GM18517 (cell line): Measurements from ENCODE around the gene POU2F2.

Source experiments
- ATAC-seq: cut with Tn5 transposase; IDR thresholded peaks from one replicate; pipeline ENCODE4 v1.9.1; 2021; ENCODE audit warnings: mild to moderate bottlenecking, moderate library complexity; ENCODE audit not compliant: unreplicated experiment

POU2F2 gene

GRCh38 chr19:42081584-42082203, 50.6 kb downstream of the POU2F2 start:
- no peak for ATAC-seq

- no peak for ATAC-seq
Observed at GRCh38 chr19:42080764-42081375, 51.4 kb downstream of the POU2F2 start.

DNA sequence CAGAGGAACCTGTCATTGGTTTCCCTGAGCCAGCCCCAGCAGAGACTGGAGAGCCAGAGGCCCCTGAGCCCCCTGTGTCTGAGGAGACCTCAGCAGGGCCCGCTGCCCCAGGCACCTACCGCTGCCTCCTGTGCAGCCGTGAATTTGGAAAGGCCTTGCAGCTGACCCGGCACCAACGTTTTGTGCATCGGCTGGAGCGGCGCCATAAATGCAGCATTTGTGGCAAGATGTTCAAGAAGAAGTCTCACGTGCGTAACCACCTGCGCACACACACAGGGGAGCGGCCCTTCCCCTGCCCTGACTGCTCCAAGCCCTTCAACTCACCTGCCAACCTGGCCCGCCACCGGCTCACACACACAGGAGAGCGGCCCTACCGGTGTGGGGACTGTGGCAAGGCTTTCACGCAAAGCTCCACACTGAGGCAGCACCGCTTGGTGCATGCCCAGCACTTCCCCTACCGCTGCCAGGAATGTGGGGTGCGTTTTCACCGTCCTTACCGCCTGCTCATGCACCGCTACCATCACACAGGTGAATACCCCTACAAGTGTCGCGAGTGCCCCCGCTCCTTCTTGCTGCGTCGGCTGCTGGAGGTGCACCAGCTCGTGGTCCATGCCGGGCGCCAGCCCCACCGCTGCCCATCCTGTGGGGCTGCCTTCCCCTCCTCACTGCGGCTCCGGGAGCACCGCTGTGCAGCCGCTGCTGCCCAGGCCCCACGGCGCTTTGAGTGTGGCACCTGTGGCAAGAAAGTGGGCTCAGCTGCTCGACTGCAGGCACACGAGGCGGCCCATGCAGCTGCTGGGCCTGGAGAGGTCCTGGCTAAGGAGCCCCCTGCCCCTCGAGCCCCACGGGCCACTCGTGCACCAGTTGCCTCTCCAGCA, 52.1 kb downstream of the POU2F2 start:
- ATAC-seq = no peak

DNA sequence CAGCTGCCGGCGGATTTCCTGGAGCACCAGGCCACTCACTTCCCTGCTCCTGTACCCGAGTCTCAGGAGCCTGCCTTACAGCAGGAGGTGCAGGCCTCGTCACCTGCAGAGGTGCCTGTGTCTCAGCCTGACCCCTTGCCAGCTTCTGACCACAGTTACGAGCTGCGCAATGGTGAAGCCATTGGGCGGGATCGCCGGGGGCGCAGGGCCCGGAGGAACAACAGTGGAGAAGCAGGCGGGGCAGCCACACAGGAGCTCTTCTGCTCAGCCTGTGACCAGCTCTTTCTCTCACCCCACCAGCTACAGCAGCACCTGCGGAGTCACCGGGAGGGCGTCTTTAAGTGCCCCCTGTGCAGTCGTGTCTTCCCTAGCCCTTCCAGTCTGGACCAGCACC, 53.0 kb downstream of the POU2F2 start:
- ATAC-seq = no peak

DNA sequence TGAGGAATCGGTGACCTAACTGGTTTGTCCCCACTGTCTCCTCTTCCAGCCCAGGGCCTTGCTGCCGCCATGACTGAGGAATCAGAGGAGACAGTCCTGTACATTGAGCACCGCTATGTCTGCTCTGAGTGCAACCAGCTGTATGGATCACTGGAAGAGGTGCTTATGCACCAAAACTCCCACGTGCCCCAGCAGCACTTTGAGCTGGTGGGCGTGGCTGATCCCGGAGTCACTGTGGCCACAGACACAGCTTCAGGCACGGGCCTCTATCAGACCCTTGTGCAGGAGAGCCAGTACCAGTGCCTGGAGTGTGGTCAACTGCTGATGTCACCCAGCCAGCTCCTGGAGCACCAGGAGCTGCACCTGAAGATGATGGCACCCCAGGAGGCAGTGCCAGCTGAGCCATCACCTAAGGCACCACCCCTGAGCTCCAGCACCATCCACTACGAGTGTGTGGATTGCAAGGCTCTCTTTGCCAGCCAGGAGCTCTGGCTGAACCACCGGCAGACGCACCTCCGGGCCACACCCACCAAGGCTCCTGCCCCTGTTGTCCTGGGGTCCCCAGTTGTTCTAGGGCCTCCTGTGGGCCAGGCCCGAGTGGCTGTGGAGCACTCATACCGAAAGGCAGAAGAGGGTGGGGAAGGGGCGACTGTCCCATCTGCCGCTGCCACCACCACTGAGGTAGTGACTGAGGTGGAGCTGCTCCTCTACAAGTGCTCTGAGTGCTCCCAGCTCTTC, 53.5 kb downstream of the POU2F2 start:
- no peak for ATAC-seq

DNA sequence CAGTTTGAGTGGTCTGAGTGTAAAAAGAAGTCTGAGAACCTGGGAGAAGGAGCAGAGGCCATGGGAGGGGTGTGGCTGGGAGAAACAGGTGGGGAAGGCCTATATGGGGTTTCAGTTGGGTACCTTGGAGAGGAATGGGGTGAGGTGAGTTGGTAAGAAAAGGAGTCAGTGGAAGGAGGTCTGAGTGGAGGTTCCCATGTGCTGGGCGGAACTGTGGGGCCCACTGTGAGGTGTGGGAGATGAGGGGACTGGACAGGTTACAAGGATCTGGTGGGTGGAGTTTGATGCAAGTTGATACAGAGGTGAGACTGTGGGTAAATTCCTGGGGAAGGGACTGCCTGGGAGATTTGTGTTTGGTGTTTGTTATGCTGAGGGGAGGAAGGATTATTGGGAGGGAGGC, 54.2 kb downstream of the POU2F2 start:
- no peak for ATAC-seq

GRCh38 chr19:42076380-42076944, 55.8 kb downstream of the POU2F2 start:
- ATAC-seq = no peak

GRCh38 chr19:42075616-42076379, 56.4 kb downstream of the POU2F2 start, which contains the start of gene ZNF574:
Gene ZNF574, plus strand, starts transcription at chr19:42076166. Its CDS starts 2,441 bp downstream, at chr19:42078607.
- peak; percentile 96 for ATAC-seq

GRCh38 chr19:42075364-42075615, 57.0 kb downstream of the POU2F2 start:
- no peak for ATAC-seq

- ATAC-seq = no peak
Observed at GRCh38 chr19:42074513-42075363, 57.5 kb downstream of the POU2F2 start.

DNA sequence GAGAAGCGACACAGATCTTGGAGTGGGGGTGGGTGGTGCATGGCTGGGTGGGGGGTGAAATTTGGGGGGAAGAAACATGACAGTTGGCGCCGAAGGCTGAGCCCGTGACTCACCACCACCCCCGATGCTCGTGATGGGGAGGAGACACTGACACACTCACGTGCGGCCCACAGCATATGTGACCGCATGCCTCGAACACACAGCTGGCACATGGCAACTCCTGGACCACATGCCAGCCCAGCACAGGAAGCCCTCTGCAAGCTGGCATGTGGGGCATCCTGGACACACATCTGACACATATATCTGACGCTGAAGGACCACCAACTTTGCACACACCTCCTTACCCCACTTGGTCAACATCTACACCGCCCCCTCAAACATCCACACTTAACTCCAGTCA, 61.0 kb downstream of the POU2F2 start:
- ATAC-seq = no peak

GRCh38 chr19:42069619-42070351, 62.5 kb downstream of the POU2F2 start, which contains the start of gene GRIK5:
Gene GRIK5, minus strand, starts transcription at chr19:42070206. Its CDS starts 4,436 bp downstream, at chr19:42065770.
- ATAC-seq = no peak

DNA sequence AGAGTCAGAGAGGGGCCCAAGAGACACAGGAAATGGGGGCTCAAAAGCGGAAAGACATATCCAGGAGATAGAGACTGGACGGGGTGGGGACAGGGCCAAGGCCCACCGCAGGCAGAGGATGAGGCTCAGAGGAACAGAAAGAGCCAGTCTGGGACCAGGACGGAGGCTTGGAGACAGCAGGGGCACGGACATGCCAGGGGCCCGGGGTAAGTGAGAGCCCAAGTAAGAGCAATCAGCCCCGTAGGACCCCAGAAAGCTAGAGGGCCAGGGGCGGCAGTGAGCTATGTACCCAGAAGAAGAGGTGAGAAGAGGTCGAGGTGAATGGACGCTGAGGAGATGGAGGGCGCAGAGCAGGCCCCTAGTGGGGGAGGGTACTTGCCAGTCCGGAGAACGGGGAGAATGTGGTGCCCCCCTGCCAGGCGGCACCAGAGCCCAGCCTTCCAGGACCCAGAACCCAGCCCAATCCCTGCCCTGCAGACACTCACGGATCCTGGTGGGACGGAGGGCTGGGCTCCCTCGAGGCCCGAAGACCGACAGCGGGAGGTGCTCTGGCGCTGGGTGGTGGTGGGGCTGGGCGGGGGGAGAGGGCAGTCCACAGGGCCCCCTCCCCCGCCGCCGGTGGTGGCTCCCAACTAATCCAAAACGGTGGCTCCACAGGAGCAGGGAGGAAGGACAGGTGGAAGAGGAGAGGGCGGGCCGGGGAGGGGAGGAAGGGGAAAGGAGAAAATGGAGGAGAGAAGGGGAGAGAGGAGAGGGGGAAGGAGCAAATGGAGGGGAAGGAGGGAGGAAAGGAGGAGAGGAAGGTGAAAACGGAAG, 63.3 kb downstream of the POU2F2 start:
- no peak for ATAC-seq

DNA sequence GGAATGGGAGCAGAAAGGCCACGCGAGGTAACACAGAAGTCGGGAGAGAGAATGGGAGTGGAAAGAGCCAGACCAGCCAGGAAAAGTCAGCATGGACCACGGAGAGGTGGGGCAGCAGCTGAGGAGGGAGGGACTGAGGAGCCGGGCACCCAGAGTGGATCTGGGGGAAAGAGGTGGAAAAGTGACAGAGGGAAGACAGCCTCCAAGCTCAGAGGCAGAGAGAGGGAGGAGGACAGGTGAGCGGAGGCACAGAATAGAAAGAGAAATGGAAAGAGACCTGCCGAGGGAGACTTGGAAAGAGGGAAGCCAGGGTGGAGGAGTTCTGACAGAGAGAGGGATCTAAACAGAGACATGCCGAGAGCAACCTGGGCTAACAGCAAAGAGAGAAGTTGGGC, 63.9 kb downstream of the POU2F2 start:
- ATAC-seq = no peak

GRCh38 chr19:42067315-42067888, 64.8 kb downstream of the POU2F2 start:
- no peak for ATAC-seq

- ATAC-seq = no peak
Observed at GRCh38 chr19:42066075-42066754, 66.0 kb downstream of the POU2F2 start.

DNA sequence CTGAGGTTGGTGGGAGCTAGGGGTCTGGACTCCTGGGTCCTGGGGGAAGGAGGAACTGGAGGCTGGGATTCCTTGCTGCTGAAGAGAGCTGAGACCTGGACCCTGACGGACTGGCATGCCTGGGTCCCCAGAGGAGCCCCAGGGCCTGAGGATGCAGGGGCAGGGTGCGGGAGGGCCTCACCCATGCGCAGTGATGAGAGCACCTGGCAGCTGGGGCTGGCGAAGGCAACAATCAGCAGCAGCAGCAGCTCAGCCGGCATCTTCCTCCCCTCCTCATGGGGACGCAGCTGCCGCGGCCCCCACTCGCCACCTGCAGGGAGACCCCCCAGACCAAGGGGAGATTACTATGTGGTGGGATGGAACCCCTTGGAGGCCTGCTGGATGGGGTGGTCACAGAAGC, 66.7 kb downstream of the POU2F2 start:
- ATAC-seq = no peak
